Measurements from ENCODE around the gene PRKN.

The PRKN gene

DNA sequence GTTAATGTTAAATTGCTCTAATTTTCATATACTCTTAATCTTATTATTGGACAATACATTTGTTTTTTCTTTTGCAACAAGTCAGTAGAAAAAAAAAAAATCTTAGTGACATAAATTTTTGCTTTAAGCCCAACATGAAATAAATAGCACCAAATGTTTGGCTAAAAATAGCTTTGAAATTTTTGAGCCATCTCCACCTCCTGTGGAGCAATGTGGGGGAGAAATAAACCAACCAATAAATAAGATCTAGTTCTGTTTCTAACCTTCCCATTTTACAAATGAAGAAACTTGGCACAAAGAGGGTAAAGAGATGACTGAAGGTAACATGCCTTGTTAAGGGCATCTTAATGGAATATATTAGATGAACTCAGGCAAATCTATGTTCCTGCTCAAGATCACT, 91.4 kb downstream of the PRKN start:
- TF ChIP-seq GATA1 (IDR thresholded peaks at IDR 0.05; ENCODE audit: low read depth, low read length) (no peak), POLR2A (IDR thresholded peaks at IDR 0.05; ENCODE audit: low read length) (no peak)
- DNase-seq: no peak

DNA sequence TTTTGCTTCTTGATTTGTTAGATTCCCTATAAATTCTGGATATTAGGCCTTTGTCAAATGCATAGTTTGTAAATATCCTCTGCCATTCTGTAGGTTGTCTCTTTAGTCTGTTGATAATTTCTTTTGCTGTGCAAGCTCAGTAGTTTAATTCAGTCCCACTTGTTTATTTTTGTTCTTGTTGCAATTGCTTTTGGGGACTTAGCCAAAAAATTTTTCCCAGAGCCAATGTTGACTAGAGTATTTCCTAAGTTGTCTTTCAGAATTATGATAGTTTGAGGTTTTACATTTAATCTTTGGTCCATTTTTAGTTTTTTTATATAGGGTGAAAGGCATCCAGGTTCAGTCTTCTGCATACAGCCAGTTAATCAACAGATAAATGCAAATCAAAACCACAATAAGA, 96.0 kb downstream of the PRKN start:
- DNase-seq: no peak
- TF ChIP-seq POLR2A (IDR thresholded peaks at IDR 0.05; ENCODE audit: low read length) (no peak), GATA1 (IDR thresholded peaks at IDR 0.05; ENCODE audit: low read depth, low read length) (no peak)

GRCh38 chr6:162630069-162630468, 97.5 kb downstream of the PRKN start:
- DNase-seq: no peak
- TF ChIP-seq GATA1 (IDR thresholded peaks at IDR 0.05; ENCODE audit: low read depth, low read length): no peak
- TF ChIP-seq POLR2A (IDR thresholded peaks at IDR 0.05; ENCODE audit: low read length): no peak

DNA sequence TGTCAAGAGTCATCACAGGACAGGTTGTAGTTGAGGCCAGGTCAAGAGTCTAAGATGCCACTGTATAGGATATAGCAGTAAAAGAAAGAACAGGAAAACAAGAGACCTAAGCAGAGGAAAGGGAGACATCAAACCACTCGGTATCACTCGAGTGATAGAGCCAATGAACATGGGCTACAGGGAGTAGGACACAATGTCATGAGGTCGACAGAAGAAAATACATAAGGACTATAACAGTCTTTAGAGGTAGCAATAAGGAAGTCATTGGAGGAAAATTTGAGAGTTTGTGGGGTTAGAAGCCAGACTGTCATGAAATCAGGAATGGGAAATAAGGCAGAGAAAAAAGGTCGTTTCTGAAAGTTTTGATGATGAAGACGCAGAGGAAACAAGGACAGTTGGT, 99.7 kb downstream of the PRKN start:
- TF ChIP-seq GATA1 (IDR thresholded peaks at IDR 0.05; ENCODE audit: low read depth, low read length) (no peak), POLR2A (IDR thresholded peaks at IDR 0.05; ENCODE audit: low read length) (no peak)

DNA sequence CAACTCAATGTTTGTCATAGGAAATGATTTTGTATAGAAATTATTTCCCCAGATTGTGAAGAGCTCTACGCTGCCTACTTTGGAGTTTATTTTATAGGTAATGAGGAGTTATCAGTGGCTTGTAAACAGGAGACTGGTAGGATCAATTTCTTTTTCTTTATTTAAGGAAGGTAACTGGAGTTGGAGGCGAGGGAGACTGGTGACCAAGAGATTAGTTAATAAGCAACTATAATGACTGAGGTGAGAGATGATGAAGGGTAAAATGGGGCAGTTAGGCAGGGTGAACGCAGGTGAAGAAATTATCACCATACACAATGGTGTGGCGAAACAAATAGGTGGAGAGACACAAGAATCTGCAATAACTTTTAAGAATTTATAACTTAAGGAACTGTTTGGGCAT, 100.2 kb downstream of the PRKN start:
- DNase-seq: no peak
- no peak for TF ChIP-seq GATA1 (IDR thresholded peaks at IDR 0.05; ENCODE audit: low read depth, low read length)
- TF ChIP-seq POLR2A (IDR thresholded peaks at IDR 0.05; ENCODE audit: low read length): no peak

More for the DNA sequence above, 99.7 kb downstream of the PRKN start:
- no peak for DNase-seq

DNA sequence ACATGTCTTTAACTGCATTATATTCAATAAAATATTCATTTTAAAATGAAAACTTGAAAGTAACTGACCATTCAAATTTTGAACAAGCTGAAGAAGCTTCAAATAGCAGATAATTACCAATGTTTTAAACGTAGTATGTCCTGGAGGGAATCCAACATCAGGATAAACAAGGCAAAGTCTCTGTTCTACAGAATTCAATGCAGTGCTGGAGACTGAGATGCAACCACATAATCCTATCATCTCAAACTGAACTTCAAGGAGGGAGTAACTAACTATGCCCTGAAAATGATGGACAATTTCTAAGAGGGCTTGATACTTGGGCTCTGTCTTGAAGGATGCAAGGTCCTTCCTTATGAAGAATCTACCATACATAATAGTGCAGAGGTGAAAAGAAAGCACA, 100.7 kb downstream of the PRKN start:
- no peak for DNase-seq

GRCh38 chr6:162625846-162626540, 101.6 kb downstream of the PRKN start:
- no peak for DNase-seq
- TF ChIP-seq POLR2A (IDR thresholded peaks at IDR 0.05; ENCODE audit: low read length) (no peak), GATA1 (IDR thresholded peaks at IDR 0.05; ENCODE audit: low read depth, low read length) (no peak)

More for the DNA sequence above, 100.7 kb downstream of the PRKN start:
- TF ChIP-seq POLR2A (IDR thresholded peaks at IDR 0.05; ENCODE audit: low read length) (no peak), GATA1 (IDR thresholded peaks at IDR 0.05; ENCODE audit: low read depth, low read length) (no peak)

DNA sequence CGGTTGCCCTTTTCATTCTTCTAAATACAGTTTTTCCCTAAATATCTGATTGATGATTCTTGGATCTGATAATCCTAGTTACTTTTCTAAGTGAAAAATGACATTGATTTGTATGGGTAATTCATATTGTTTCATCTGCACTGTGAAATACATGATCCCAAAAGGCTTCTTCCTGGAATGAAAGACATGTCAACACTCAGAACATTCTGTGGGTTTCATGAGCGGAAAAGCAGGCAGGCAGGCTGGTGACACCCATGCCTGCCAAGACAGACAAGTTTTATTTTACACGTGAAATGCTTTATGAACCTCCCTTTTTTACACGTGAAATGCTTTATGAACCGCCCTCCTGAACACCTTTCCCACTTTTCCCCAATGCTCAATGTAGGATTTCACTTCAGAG, 105.0 kb downstream of the PRKN start:
- TF ChIP-seq GATA1 (IDR thresholded peaks at IDR 0.05; ENCODE audit: low read depth, low read length): no peak
- TF ChIP-seq POLR2A (IDR thresholded peaks at IDR 0.05; ENCODE audit: low read length): no peak
- no peak for DNase-seq

DNA sequence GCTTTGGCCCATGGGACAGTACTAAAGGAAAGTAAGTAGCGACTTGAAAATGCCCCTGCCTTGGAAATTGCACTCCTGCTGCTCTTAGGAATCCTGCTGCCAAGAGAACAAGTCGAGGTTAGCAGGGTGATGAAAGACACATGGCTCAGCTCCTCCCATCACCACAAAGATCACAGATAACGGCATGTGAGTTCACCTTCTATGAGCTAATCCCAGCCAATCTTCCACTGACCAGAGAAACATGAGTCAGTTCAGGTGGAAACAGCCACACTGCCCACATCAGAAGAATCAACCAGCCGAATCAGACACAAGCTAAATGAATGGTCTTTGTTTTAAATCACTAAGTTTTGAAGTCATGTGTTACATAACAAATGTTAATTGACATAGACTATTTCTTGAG, 106.3 kb downstream of the PRKN start:
- DNase-seq: no peak
- TF ChIP-seq POLR2A (IDR thresholded peaks at IDR 0.05; ENCODE audit: low read length): no peak
- TF ChIP-seq GATA1 (IDR thresholded peaks at IDR 0.05; ENCODE audit: low read depth, low read length): no peak

- DNase-seq: no peak
- TF ChIP-seq GATA1 (IDR thresholded peaks at IDR 0.05; ENCODE audit: low read depth, low read length): no peak
Observed at GRCh38 chr6:162620073-162620472, 107.5 kb downstream of the PRKN start.

- TF ChIP-seq POLR2A (IDR thresholded peaks at IDR 0.05; ENCODE audit: low read length): no peak
- no peak for DNase-seq
Observed at GRCh38 chr6:162618448-162619002, 109.0 kb downstream of the PRKN start.

DNA sequence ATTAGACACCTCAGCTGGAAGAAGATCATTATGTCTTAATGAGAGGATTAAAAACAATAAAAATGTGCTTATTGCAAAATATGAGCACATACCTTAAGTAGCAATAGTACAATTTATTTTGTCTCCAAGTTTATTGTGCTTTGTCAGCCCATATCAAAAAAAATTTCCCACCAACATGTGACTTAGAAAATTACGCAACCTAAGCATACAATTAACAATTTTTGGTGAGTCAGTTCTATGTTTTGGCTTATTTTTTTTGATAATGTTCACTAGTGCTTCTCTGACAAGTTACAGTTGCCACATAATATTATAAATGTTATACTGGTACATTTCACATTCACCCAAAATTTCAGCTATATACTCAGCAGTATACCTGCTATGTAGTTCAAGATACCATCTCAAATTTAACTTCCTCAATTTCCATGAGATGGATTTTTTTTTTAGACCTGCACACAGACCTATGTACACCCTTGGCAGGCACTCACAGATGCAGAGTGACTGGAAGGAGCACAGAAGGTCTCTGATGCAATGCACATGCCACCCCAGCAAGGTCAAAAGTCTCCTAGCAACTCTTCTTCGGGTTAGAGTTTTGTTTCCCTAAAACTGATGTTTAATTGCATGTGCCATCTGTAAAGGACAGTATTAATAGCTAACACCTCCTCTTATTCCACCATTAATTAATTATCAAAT, 112.4 kb downstream of the PRKN start:
- TF ChIP-seq POLR2A (IDR thresholded peaks at IDR 0.05; ENCODE audit: low read length) (no peak), GATA1 (IDR thresholded peaks at IDR 0.05; ENCODE audit: low read depth, low read length) (no peak)
- DNase-seq: no peak

DNA sequence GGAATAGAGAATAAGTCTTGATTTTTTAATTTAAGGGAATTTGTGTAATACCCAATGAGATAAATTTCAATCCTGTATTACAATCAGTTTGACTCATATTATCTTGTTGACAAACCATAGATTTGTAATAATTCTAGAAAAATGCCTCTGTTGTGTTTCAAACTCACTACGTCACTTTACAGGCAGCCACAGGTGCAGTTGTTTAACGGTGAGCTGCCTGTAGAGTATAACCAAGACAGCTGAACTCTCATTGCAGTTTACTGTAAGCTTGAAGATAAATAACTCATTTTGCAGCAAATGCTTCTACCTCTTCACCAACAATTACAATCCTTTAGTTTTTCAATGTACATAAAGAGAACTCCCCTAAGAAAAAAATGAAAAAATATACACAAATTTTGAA, 114.3 kb downstream of the PRKN start:
- no peak for TF ChIP-seq POLR2A (IDR thresholded peaks at IDR 0.05; ENCODE audit: low read length)
- TF ChIP-seq GATA1 (IDR thresholded peaks at IDR 0.05; ENCODE audit: low read depth, low read length): no peak
- DNase-seq: no peak

DNA sequence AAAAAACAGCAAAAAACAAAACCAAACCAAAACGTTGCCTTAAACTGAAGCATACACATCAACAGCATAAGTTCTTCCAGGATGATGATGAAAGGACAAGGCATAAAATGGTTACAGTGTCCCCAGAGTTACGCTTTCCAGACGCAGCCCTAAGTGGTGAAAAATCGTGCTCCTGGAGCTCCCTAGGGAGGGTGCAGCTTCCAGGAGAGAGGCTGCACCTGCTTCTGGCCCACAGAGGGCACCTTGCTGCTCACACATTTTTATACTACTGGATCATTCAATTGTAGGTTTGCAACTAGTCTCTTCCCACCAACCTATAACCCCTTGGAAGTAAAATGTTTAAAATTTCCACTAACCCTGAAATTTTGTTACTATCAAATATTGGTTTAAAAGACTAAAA, 115.0 kb downstream of the PRKN start:
- DNase-seq: no peak

DNA sequence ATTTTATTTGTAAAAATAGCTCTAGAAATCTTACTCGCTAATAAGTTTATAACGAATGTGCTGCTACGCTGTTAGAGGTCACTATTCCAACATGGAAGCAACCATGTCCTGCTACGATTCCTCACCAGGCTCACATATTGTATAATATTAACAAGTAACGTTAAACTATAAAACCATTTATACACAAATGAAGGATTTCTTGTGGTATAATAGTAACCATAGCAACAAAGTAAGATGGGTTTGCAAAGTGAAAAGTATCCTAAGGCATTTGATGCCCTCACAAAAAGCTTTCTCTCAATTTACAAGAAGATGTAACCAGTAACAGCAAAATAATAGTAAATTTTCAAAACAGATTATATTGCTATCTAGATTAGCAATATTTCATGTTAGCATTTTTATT, 117.2 kb downstream of the PRKN start:
- DNase-seq: no peak
- no peak for TF ChIP-seq POLR2A (IDR thresholded peaks at IDR 0.05; ENCODE audit: low read length)
- no peak for TF ChIP-seq GATA1 (IDR thresholded peaks at IDR 0.05; ENCODE audit: low read depth, low read length)

More for the DNA sequence above, 115.0 kb downstream of the PRKN start:
- TF ChIP-seq POLR2A (IDR thresholded peaks at IDR 0.05; ENCODE audit: low read length) (no peak), GATA1 (IDR thresholded peaks at IDR 0.05; ENCODE audit: low read depth, low read length) (no peak)
